ENCODE data around the gene C10orf88. TPM values are rescaled to one million over a fixed set of nuclear protein-coding genes. Genes with fewer than 3 reads are reported as not detected.

Gene C10orf88
- polyA plus RNA-seq, 6 donors from 2014 or later, result 3.4 to 12.5 (median 7.6) TPM

DNA sequence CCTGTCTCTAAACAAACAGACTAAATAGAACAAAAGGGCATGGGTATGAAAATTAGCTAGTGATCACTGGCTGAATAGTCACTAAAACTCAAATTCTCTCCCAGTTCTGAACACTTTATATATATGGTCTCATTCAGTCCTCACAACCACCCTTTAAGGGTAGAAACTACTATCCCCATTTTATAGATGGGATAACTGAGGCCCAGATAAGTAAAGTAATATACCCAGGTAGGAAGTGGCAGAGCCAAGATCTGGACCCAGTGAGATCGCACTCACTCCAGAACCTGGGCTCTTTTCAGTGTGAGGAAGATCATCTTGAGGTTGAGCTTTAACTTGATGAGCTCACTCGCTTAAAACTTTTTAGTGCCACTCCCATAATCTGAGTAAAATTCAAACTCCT lies 30.7 kb upstream of the C10orf88 start:
- H3K9me3 Mint-ChIP-seq, result no peaks in the 10 kb centered on the region
- peak overlapping the region in 1 of 8 donors; percentile 33 for H3K4me3 Mint-ChIP-seq
- no peak overlapping the region for H3K27ac Mint-ChIP-seq
- no peaks in the 10 kb centered on the region for H3K27me3 Mint-ChIP-seq
- DNase-seq (no peak), ATAC-seq (ENCODE audit: low read depth in 2 of 2) (no peak)
- H3K36me3 Mint-ChIP-seq, result peaks cover 0 to 12% of the 10 kb centered on the region in 2 donors
- peaks cover 10 to 15% (median 15%) of the 10 kb centered on the region in 3 donors for H3K4me1 Mint-ChIP-seq

DNA sequence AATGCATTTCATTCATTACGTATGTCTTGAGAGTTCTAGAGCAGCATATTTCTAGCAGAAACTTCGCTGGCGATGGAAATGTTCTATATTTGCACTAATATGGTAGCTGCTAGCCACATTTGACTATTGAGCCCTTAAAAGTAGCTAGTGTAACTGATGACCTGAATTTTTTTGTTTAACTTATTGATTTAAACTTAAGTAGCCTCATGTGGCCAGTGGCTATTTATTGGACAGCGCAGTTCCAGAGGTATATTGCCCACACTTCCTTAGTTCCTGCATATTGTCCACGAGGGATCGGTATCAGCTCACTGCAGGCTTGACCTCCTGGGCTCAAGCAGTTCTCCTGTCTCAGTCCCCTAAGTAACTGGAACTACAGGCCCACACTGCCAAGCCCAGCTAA lies 29.9 kb upstream of the C10orf88 start:
- ATAC-seq (ENCODE audit: low read depth in 2 of 2) (no peak), DNase-seq (no peak)
- Mint-ChIP-seq H3K36me3 (peaks cover 0 to 12% of the 10 kb centered on the region in 2 donors), H3K27me3 (no peaks in the 10 kb centered on the region), H3K4me1 (peaks cover 10 to 17% (median 16%) of the 10 kb centered on the region in 3 donors), H3K4me3 (peak overlapping the region in 1 of 8 donors; percentile 38), H3K27ac (no peak overlapping the region), H3K9me3 (no peaks in the 10 kb centered on the region)

DNA sequence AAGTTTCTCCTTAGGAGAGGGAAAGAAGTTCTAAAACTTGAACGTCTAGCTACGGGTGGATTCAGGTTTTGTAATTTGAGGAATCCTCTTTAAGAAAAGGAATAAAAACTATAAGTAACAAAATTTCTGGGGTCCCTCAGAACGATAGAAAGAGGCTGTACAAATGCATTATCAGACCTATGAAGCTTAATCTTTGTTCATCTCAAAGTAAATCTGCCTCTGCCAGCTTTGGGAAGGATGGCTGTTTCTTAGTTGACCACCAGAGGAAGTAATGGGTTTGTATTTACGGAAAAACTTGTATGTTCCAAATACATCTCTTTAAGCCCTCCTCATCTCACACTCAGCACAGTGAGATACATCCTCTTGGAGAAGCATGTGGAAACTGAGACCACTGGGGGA lies 27.0 kb upstream of the C10orf88 start:
- ATAC-seq (ENCODE audit: low read depth in 2 of 2), result no peak
- Mint-ChIP-seq H3K9me3 (no peaks in the 10 kb centered on the region), H3K36me3 (peaks cover 0 to 8% of the 10 kb centered on the region in 2 donors), H3K4me1 (peaks cover 10 to 18% (median 16%) of the 10 kb centered on the region in 3 donors), H3K27ac (peak overlapping the region; percentile 59 to 97 (median 95)), H3K4me3 (peak overlapping the region; percentile 85 to 95 (median 92)), H3K27me3 (peaks cover 0 to 10% (median 0%) of the 10 kb centered on the region in 3 donors)
- DNase-seq, result peak; percentile 4

DNA sequence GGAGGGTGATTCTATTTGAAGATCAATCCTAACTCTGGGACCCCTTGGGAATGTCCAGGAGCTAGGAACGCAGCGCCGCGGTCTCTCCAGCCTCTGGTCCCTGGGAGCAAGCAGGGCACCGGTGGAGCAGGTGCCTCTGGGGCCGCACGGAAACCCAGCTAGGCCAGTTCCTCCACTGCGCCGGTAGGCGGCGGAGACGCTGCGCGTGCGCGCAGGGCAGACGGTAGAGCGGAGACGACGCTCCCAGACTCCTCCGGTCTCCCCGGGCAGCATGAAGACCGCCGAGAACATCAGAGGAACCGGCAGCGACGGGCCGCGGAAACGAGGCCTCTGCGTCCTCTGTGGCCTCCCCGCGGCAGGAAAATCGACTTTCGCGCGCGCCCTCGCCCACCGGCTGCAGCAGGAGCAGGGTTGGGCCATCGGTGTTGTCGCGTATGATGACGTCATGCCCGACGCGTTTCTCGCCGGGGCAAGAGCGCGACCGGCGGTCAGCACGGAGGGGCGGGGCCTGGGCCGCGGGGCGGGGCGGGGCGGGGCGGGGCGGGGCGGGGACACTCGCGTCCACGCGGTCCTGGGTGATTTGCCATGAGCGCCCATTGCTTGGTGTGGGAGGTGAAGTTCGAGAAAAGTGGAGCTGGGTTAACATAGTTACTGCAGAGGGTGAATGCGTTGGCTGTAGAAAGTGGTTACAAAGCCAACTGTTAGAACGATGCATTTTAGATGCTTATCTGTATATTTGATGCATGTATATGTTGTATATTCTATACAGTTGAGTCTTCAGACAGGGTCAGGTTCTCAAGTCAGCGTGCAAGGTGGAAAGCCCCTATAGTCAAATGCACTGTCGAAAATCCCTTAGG lies 26.4 kb upstream of the C10orf88 start, which contains the start of gene PSTK:
PSTK (plus strand) TSS at position 193 of the 857 bp plus-strand sequence; CDS start at position 272, 79 bp downstream.
- peak; percentile 91 for DNase-seq
- peaks cover 0 to 10% (median 3%) of the 10 kb centered on the region in 3 donors for H3K27me3 Mint-ChIP-seq
- peaks cover 10 to 18% (median 16%) of the 10 kb centered on the region in 3 donors for H3K4me1 Mint-ChIP-seq
- H3K9me3 Mint-ChIP-seq, result no peaks in the 10 kb centered on the region
- peak; percentile 92 to 93 for ATAC-seq (ENCODE audit: low read depth in 2 of 2)
- H3K36me3 Mint-ChIP-seq, result peaks cover 0 to 8% of the 10 kb centered on the region in 2 donors
- peak within 1 kb of the TSS; percentile 85 to 95 (median 92) for H3K4me3 Mint-ChIP-seq
- H3K27ac Mint-ChIP-seq, result peak within 1 kb of the TSS; percentile 85 to 97 (median 95)

DNA sequence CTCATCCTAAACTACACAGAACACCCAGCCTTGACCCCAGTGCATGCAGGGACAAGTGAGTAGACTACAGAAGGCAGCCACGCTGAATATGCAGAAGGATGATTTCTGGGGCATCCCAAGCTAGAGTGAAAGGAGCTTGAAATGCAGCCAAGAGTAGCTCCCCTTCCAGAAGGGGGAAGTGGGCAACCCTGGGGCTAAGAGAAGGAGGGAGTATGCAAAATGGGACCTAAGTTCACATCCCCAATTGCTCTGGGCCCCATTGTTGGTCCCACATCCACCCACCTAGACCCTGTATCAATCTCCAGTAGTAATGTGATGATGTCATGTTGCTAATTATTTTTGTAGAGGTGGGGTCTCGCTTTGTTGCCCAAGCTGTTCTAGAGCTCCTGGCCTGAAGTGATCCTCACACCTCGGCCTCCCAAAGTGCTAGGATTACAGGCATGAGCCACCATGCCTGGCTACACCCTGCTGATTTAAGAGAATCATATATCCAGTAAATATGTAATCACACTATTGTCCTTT lies 20.6 kb upstream of the C10orf88 start:
- H3K36me3 Mint-ChIP-seq, result no peaks in the 10 kb centered on the region
- H3K9me3 Mint-ChIP-seq, result peaks cover 0 to 1% (median 0%) of the 10 kb centered on the region in 7 donors
- DNase-seq, result no peak
- no peak overlapping the region for H3K4me3 Mint-ChIP-seq
- H3K27me3 Mint-ChIP-seq, result peaks cover 3 to 23% (median 10%) of the 10 kb centered on the region in 3 donors
- ATAC-seq (ENCODE audit: low read depth in 2 of 2), result no peak
- H3K27ac Mint-ChIP-seq, result no peak overlapping the region
- peaks cover 0 to 2% (median 0%) of the 10 kb centered on the region in 3 donors for H3K4me1 Mint-ChIP-seq

DNA sequence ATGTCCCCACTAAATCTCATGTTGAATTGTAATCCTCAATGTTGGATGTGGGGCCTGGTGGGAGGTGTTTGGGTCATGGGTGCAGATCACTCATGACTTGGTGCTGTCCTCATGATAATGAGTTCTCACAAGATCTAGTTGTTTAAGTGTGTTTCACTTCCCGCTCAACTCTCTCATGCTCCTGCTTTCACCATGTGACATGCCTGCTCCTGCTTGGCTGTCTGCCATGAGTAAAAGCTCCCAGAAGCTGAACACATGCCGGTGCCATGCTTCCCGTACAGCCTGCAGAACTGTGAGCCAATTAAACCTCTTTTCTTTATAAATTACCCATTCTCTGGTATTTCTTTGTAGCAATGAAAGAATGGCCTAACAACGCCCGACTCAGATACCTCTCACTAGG lies 20.0 kb upstream of the C10orf88 start:
- DNase-seq (no peak), ATAC-seq (ENCODE audit: low read depth in 2 of 2) (no peak)
- Mint-ChIP-seq H3K36me3 (peaks cover 0 to 4% of the 10 kb centered on the region in 2 donors), H3K27me3 (peaks cover 3 to 23% (median 10%) of the 10 kb centered on the region in 3 donors), H3K4me3 (no peak overlapping the region), H3K4me1 (peaks cover 0 to 2% (median 0%) of the 10 kb centered on the region in 3 donors), H3K9me3 (peaks cover 0 to 6% (median 3%) of the 10 kb centered on the region in 7 donors), H3K27ac (no peak overlapping the region)

DNA sequence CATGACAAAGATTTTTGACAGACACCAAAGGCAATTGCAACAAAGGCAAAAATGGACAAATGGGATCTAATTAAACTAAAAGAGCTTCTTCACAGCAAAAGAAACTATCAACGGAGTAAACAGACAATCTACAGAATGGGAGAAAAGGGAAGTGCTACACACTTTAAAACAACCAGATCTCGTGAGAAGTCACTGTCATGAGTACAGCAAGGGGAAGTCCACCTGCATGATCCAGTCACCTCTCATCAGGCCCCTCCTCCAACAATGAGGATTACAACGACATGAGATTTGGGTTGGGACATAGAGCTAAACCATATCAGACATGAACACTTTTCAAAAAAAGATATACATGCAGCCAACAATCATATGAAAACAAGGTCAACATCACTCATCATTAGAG lies 14.7 kb upstream of the C10orf88 start:
- H3K36me3 Mint-ChIP-seq, result peaks cover 19 to 36% of the 10 kb centered on the region in 2 donors
- no peak overlapping the region for H3K4me3 Mint-ChIP-seq
- H3K4me1 Mint-ChIP-seq, result no peaks in the 10 kb centered on the region
- DNase-seq, result no peak
- peaks cover 23 to 49% (median 36%) of the 10 kb centered on the region in 3 donors for H3K27me3 Mint-ChIP-seq
- H3K9me3 Mint-ChIP-seq, result peaks cover 19 to 48% (median 31%) of the 10 kb centered on the region in 7 donors
- no peak overlapping the region for H3K27ac Mint-ChIP-seq
- ATAC-seq (ENCODE audit: low read depth in 2 of 2), result no peak

DNA sequence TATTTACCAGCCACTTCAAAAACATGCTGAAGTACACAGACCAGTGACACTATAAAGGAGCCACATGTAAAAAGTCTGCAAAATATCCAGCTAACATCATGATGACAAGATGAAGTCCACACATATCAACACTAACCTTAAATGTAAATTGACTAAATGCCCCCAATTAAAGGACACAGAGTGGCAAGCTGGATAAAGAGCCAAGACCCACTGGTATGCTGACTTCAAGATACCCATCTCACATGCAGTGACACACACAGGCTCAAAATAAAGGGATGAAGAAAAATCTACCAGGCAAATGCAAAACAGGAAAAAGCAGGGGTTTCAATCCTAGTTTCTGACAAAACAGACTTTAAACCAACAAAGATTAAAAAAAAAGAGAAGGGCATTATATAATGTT lies 12.9 kb upstream of the C10orf88 start:
- no peak for DNase-seq
- Mint-ChIP-seq H3K27me3 (peaks cover 23 to 49% (median 44%) of the 10 kb centered on the region in 3 donors), H3K4me1 (no peaks in the 10 kb centered on the region), H3K36me3 (peaks cover 19 to 47% of the 10 kb centered on the region in 2 donors), H3K9me3 (peaks cover 19 to 59% (median 31%) of the 10 kb centered on the region in 7 donors), H3K4me3 (no peak overlapping the region), H3K27ac (no peak overlapping the region)
- ATAC-seq (ENCODE audit: low read depth in 2 of 2), result no peak

DNA sequence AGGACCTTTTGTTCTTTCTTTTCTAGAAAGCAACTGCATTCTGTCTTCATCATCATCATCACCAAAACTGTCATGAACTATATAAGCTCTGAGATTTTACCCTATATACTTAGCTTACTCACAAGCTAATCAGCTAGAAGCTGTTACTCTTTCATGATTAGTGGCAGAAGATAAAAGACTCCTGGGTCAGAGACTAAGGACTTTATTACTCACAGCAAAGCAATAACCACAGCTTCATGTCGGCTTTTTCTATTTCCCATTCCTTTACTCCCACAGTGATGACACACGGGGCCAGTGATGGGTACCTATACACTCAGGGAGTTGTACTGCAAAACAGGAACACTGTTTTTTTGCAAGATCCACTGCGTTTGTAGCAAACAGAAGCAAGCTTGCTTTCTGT lies 8.4 kb upstream of the C10orf88 start:
- no peak for DNase-seq
- Mint-ChIP-seq H3K27ac (no peak overlapping the region), H3K9me3 (peaks cover 10 to 38% (median 22%) of the 10 kb centered on the region in 7 donors), H3K4me3 (no peak overlapping the region), H3K4me1 (no peaks in the 10 kb centered on the region), H3K27me3 (peaks cover 27 to 47% (median 43%) of the 10 kb centered on the region in 3 donors), H3K36me3 (peaks cover 17 to 30% of the 10 kb centered on the region in 2 donors)
- ATAC-seq (ENCODE audit: low read depth in 2 of 2), result no peak

DNA sequence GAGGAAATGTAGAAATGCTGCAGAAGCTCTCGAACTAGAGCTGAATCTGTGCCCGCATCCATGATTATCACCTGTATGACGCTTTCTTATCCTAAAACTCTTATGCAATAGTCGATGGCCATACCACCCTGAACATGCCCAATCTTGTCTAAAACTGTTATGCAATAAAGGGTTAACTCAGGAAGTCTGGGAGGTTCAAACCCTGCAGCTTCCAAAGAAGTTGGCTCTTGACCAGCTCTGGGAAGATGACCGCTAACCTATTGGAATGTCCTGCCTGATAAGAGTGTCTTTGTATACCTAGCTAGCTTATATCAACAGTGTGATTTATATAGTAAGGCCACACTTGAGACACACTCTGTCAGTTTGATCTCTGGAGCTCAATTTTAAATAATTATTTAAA lies 3.4 kb upstream of the C10orf88 start:
- DNase-seq, result no peak
- Mint-ChIP-seq H3K4me1 (peaks cover 12 to 21% (median 20%) of the 10 kb centered on the region in 3 donors), H3K36me3 (peaks cover 0 to 14% of the 10 kb centered on the region in 2 donors), H3K9me3 (peaks cover 0 to 6% (median 4%) of the 10 kb centered on the region in 7 donors), H3K4me3 (peak overlapping the region in 1 of 8 donors; percentile 34), H3K27ac (no peak overlapping the region), H3K27me3 (peaks cover 16 to 26% (median 18%) of the 10 kb centered on the region in 3 donors)
- ATAC-seq (ENCODE audit: low read depth in 2 of 2), result no peak

DNA sequence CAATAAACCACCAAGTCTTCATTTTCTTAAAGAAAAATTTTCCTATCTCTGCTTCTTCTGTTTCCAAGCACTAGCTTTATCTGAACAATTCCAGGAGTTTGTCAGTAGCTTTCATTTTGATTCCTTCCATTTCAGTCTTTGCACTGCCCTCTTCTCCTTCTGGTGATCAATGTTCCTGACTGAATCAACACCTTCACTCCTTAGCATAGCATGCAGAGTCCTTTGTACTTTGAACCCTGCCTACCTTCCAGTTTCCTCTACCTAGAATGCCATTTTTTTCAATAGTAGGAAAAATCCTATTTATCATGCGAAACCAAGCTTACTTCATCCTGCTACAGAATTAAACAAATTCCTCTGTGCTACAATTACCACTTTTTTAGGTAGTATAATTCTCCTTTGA lies 1.9 kb upstream of the C10orf88 start:
- Mint-ChIP-seq H3K27ac (no peak overlapping the region), H3K9me3 (peaks cover 0 to 6% (median 4%) of the 10 kb centered on the region in 7 donors), H3K27me3 (peaks cover 8 to 18% (median 15%) of the 10 kb centered on the region in 3 donors), H3K4me3 (peak overlapping the region in 1 of 8 donors; percentile 41), H3K36me3 (peaks cover 0 to 7% of the 10 kb centered on the region in 2 donors), H3K4me1 (peaks cover 12 to 22% (median 22%) of the 10 kb centered on the region in 3 donors)
- ATAC-seq (ENCODE audit: low read depth in 2 of 2) (no peak), DNase-seq (no peak)

DNA sequence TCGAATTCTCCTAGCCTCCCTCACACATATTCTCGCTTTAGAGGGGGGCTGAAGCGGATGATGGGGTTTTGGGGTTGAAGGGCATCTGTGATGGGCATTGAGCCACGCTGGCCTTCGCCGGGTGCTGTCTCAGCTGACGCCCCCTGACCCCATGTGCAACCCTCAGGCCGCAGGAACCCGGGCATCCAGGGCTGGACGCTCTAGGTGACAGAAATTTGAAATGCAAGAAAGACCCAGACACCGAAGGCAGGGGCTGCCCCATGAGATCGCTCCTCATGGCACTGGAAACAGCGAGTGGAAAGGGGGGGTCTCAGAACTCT lies 664 bp upstream of the C10orf88 start:
- DNase-seq (no peak), ATAC-seq (ENCODE audit: low read depth in 2 of 2) (no peak)
- Mint-ChIP-seq H3K27me3 (peaks cover under 1 to 15% (median 6%) of the 10 kb centered on the region in 3 donors), H3K4me1 (peaks cover 15 to 28% (median 24%) of the 10 kb centered on the region in 3 donors), H3K9me3 (peaks cover 0 to 6% (median 4%) of the 10 kb centered on the region in 7 donors), H3K4me3 (peak overlapping the region; percentile 41 to 97 (median 94)), H3K27ac (peak overlapping the region in 3 of 6 donors; percentile 87 to 95 (median 91)), H3K36me3 (peaks cover under 1 to 7% of the 10 kb centered on the region in 2 donors)

DNA sequence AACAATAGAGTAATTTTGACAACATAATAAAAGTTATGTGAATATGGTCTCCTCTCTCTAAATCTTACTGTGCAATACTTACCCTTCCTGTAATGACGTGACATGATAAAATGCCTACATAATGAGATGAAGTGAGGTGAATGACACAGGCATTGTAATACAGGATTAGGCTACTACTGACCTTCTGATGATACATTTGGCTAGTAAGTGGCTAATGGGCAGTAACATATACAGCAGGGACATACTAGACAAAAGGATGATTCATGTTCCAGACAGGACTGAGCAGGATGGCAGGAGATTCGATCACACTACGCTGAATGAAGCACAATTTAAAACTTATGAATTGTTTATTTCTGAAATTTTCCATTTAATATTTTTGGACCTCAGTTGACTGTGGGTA lies 4.7 kb downstream of the C10orf88 start:
- H3K36me3 Mint-ChIP-seq, result peaks cover 20 to 21% of the 10 kb centered on the region in 2 donors
- no peak for DNase-seq
- H3K27ac Mint-ChIP-seq, result no peak overlapping the region
- H3K9me3 Mint-ChIP-seq, result peaks cover 0 to 4% (median 3%) of the 10 kb centered on the region in 7 donors
- H3K4me3 Mint-ChIP-seq, result peak overlapping the region in 1 of 8 donors; percentile 16
- peaks cover 17 to 26% (median 17%) of the 10 kb centered on the region in 3 donors for H3K4me1 Mint-ChIP-seq
- no peaks in the 10 kb centered on the region for H3K27me3 Mint-ChIP-seq
- no peak for ATAC-seq (ENCODE audit: low read depth in 2 of 2)

All from naive B cell (primary cell).